Upper lobe of left lung (tissue), 6 donors: ENCODE measurements around the gene GALR3. TPM values are rescaled to one million over a fixed set of nuclear protein-coding genes. Genes with fewer than 3 reads are reported as not detected.
A peak's percentile ranks its signal among the peaks of the same experiment; 100 is the strongest.

Experiments
- ATAC-seq, 2 donors: fragments of 200-7000 bp; cut with Tn5 transposase; one replicate each; pipeline ENCODE4 v1.9.1; 2022; ENCODE audit warnings: mild to moderate bottlenecking in 2 of 2, moderate library complexity in 2 of 2; ENCODE audit not compliant: low FRiP score in 2 of 2
- DNase-seq, 2 donors: peaks; one replicate each; pipeline ENCODE4 v3.0.0-alpha.2; 2019 to 2020
- H3K27ac ChIP-seq, 4 donors: fragments of 200-600 bp; sonication (generic); one replicate each; pipeline ENCODE4 v1.5.1; 2016 to 2019
- H3K27me3 ChIP-seq, 4 donors: fragments of 200-600 bp; sonication (generic); one replicate each; pipeline ENCODE4 v1.5.1; 2017 to 2019
- H3K36me3 ChIP-seq, 4 donors: fragments of 200-600 bp; sonication (generic); one replicate each; pipeline ENCODE4 v1.5.1; 2016 to 2019
- H3K4me1 ChIP-seq, 4 donors: fragments of 200-600 bp; sonication (generic); one replicate each; pipeline ENCODE4 v1.5.1; 2018 to 2019
- H3K4me3 ChIP-seq, 4 donors: fragments of 200-600 bp; sonication (generic); one replicate each; pipeline ENCODE4 v1.5.1; 2017 to 2019; ENCODE audit warnings: mild to moderate bottlenecking in 2 of 4, moderate library complexity in 1 of 4
- H3K9me3 ChIP-seq, 4 donors: fragments of 200-600 bp; sonication (generic); one replicate each; pipeline ENCODE4 v1.5.1; 2018 to 2019
- CTCF ChIP-seq, 6 experiments: fragments of 450-650 bp in 4 of 6; fragments of 200-600 bp in 2 of 6; sonication (generic) in 2 of 6; IDR thresholded peaks; one replicate each; pipeline ENCODE4 v1.5.1; 2016 to 2019; ENCODE audit warnings: antibody characterized with exemption in 6 of 6
- EP300 ChIP-seq, 4 donors: sonication (generic); formaldehyde crosslinking; IDR thresholded peaks; one replicate each; pipeline ENCODE4 v1.5.1; 2017; ENCODE audit warnings: antibody characterized with exemption in 4 of 4, control low read depth in 2 of 4
- POLR2A ChIP-seq, 4 donors: fragments of 450-650 bp; IDR thresholded peaks; one replicate each; pipeline ENCODE4 v1.5.1; 2016 to 2017; ENCODE audit warnings: antibody characterized with exemption in 4 of 4, mild to moderate bottlenecking in 2 of 4
- POLR2AphosphoS5 ChIP-seq, 2 donors: sonication (generic); formaldehyde crosslinking; IDR thresholded peaks; one replicate each; pipeline ENCODE4 v1.5.1; 2017; ENCODE audit warnings: antibody characterized with exemption in 2 of 2
- WGBS, 2 donors: methylation state at CpG; one replicate each; pipeline ENCODE4 v1.1.5; 2017 to 2018; 5-methylcytosine and 5-hydroxymethylcytosine counted together
- total RNA-seq, 6 donors: library from RNA; depleted of rRNA in 4 of 6; stranded (reverse); fragments of >200 nt in 4 of 6; gene quantifications; one replicate each; pipeline versions ENCODE4 v1.1.0 to v1.2.1, GENCODE V29; 2016 to 2021
- donor health status: DM: no; HTN: no; CAD: no; lungs with moderate emphysema.
- donor health status: DM: no; HTN: yes; CAD: no; lungs with severe emphysema.

Gene GALR3
- total RNA-seq, result not detected

- H3K4me3 ChIP-seq, result no peak within 1 kb of the TSS
- TF ChIP-seq POLR2A (IDR thresholded peaks at IDR 0.05), result no peak
- no peak for TF ChIP-seq EP300 (IDR thresholded peaks at IDR 0.05)
- no peak for TF ChIP-seq CTCF (IDR thresholded peaks at IDR 0.05)
- no peak for TF ChIP-seq POLR2AphosphoS5 (IDR thresholded peaks at IDR 0.05)
- H3K9me3 ChIP-seq, result no peaks in the 10 kb centered on the region
- no peaks in the 10 kb centered on the region for H3K36me3 ChIP-seq
- ATAC-seq (no peak), DNase-seq (no peak)
- H3K27me3 ChIP-seq, result peaks cover 0 to 14% (median 7%) of the 10 kb centered on the region in 4 donors
- H3K27ac ChIP-seq, result no peak within 1 kb of the TSS
- WGBS, 2 donors, result 78% methylated on average over 14 to 21 of the region's 21 CpGs
- peaks cover 12 to 24% (median 15%) of the 10 kb centered on the region in 4 donors for H3K4me1 ChIP-seq
These were observed at the start of gene GALR3 for GRCh38 chr22:37823134-37823985. Gene GALR3 (plus strand): TSS chr22:37823382. CDS start chr22:37823407, 25 bp downstream.

GRCh38 chr22:37774728-37775127 lies 48.5 kb upstream of the GALR3 start:
- ATAC-seq (no peak), DNase-seq (no peak)
- H3K9me3 ChIP-seq, result no peaks in the 10 kb centered on the region
- H3K36me3 ChIP-seq, result peaks cover 20 to 56% (median 41%) of the 10 kb centered on the region in 4 donors
- no peaks in the 10 kb centered on the region for H3K27me3 ChIP-seq
- 89 to 96% methylated on average over 3 of the region's 3 CpGs for WGBS, 2 donors
- H3K4me3 ChIP-seq, result no peak overlapping the region
- no peak overlapping the region for H3K27ac ChIP-seq
- peaks cover 0 to 14% (median 4%) of the 10 kb centered on the region in 4 donors for H3K4me1 ChIP-seq
- TF ChIP-seq EP300 (IDR thresholded peaks at IDR 0.05) (no peak), POLR2A (IDR thresholded peaks at IDR 0.05) (no peak)

GRCh38 chr22:37775785-37776638 lies 47.2 kb upstream of the GALR3 start:
- H3K27ac ChIP-seq, result peak overlapping the region in 1 of 4 donors; percentile 4
- H3K27me3 ChIP-seq, result no peaks in the 10 kb centered on the region
- ATAC-seq, result no peak
- no peak overlapping the region for H3K4me3 ChIP-seq
- WGBS, 2 donors, result 88% methylated on average over 17 of the region's 17 CpGs
- H3K36me3 ChIP-seq, result peaks cover 19 to 44% (median 34%) of the 10 kb centered on the region in 4 donors
- no peak for DNase-seq
- H3K4me1 ChIP-seq, result peaks cover 0 to 14% (median 4%) of the 10 kb centered on the region in 4 donors
- no peaks in the 10 kb centered on the region for H3K9me3 ChIP-seq
- TF ChIP-seq EP300 (IDR thresholded peaks at IDR 0.05) (no peak), POLR2AphosphoS5 (IDR thresholded peaks at IDR 0.05) (no peak), POLR2A (IDR thresholded peaks at IDR 0.05) (no peak), CTCF (IDR thresholded peaks at IDR 0.05) (no peak)

- H3K4me1 ChIP-seq, result peaks cover 0 to 14% (median 4%) of the 10 kb centered on the region in 4 donors
- H3K9me3 ChIP-seq, result no peaks in the 10 kb centered on the region
- TF ChIP-seq EP300 (IDR thresholded peaks at IDR 0.05) (no peak), CTCF (IDR thresholded peaks at IDR 0.05) (no peak), POLR2A (IDR thresholded peaks at IDR 0.05) (no peak), POLR2AphosphoS5 (IDR thresholded peaks at IDR 0.05) (no peak)
- H3K27me3 ChIP-seq, result no peaks in the 10 kb centered on the region
- H3K27ac ChIP-seq, result peak overlapping the region in 1 of 4 donors; percentile 4
- WGBS, 2 donors, result 87% methylated on average over 10 of the region's 10 CpGs
- H3K36me3 ChIP-seq, result peaks cover 13 to 37% (median 28%) of the 10 kb centered on the region in 4 donors
- no peak for ATAC-seq
- no peak overlapping the region for H3K4me3 ChIP-seq
- DNase-seq, result no peak
These were observed 46.6 kb upstream of the GALR3 start for GRCh38 chr22:37776639-37777005.

GRCh38 chr22:37777122-37777687 lies 46.0 kb upstream of the GALR3 start:
- DNase-seq (peak in 1 of 2 donors; percentile 79), ATAC-seq (peak; percentile 54 to 55)
- H3K4me3 ChIP-seq, result no peak overlapping the region
- TF ChIP-seq EP300 (IDR thresholded peaks at IDR 0.05) (no peak), POLR2A (IDR thresholded peaks at IDR 0.05) (no peak), POLR2AphosphoS5 (IDR thresholded peaks at IDR 0.05) (no peak), CTCF (IDR thresholded peaks at IDR 0.05) (no peak)
- no peaks in the 10 kb centered on the region for H3K9me3 ChIP-seq
- peak overlapping the region in 2 of 4 donors; percentile 4 to 26 for H3K27ac ChIP-seq
- 47 to 54% methylated on average over 7 to 11 of the region's 11 CpGs for WGBS, 2 donors
- H3K27me3 ChIP-seq, result no peaks in the 10 kb centered on the region
- peaks cover 9 to 32% (median 22%) of the 10 kb centered on the region in 4 donors for H3K36me3 ChIP-seq
- peaks cover 0 to 14% (median 4%) of the 10 kb centered on the region in 4 donors for H3K4me1 ChIP-seq
